Fibroblast of peridontal ligament (primary cell): ENCODE measurements around the gene ARHGAP27.

ENCODE experiments used
- DNase-seq: peaks from one replicate; pipeline ENCODE4 v3.0.0-alpha.2; 2010; ENCODE audit errors: extremely low read depth

ARHGAP27 gene

DNA sequence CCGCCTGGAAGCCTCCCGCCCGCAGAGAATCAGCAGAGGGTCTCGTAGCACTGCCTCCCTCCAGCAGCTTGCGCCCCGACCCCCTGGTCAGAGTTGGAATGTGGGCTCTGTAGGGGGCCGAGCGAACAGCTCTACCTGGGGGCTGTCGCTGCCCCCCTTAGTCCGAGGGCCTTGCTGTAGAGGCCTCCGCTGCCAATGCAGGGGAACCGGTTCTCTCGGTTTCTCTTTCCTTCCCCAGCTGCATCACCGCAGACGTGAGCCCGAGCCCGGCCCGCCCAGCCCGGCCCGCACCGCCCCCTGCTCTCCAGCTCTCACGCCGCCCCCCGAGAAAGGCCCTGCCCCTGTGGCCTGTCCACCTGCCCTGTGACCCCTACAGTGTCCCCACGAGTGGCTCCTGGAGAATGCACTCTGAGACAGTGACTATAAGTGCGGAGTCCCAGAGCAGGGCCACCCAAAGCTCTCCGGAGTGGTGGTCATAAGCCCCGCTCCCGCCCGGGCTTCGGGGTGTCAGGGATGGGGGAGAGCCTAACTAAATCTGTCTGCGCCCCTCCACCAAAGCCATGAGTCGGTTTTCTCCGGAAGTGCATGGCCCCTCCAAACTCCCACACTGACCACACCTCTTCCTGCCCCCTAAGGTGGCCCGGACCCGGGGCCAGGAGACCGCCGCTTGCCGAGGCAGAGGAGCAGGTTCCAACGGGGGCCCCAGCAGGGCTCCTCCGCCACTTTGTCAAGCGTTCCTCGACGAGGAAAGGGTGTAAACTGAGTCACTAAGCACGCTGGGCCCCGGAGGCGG, 1.7 kb downstream of the ARHGAP27 start:
- peak; percentile 7 for DNase-seq

GRCh38 chr17:45430006-45430737, 2.5 kb downstream of the ARHGAP27 start:
- DNase-seq, result no peak

DNA sequence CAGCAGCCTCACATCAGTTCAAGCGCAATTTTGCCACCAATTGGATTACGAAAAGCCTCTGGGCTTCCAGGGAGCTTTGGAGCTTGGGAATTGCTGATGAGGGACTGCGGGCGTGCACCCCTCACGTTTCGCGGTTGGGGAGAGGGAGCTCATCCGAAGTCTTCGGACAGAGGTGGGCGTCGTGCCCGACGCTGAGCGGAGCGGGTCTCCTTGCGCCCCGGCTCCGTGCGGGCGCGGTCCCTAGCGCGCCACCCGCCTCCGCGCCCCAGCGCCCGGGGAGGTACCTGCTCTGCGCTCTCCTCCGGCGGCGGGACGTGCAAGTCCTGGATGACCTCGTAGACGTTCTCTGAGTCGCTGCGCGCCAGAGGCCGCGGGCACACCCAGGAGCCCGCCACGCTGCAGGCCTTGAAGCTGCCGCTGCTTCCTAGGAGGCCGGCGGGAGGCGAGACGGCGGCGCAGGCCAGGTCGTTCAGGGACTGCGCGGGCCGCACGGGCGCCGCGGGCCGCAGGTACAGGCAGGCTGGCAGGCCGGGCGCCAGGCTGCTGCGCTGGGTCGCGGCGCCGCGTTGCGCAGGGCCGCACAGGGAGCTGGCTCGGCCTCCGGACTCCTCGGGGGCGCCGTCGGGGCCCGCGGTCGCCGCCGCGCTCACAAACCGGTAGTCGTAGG, 3.2 kb downstream of the ARHGAP27 start:
- no peak for DNase-seq

GRCh38 chr17:45428931-45429338, 3.7 kb downstream of the ARHGAP27 start:
- DNase-seq, result peak; percentile 8

DNA sequence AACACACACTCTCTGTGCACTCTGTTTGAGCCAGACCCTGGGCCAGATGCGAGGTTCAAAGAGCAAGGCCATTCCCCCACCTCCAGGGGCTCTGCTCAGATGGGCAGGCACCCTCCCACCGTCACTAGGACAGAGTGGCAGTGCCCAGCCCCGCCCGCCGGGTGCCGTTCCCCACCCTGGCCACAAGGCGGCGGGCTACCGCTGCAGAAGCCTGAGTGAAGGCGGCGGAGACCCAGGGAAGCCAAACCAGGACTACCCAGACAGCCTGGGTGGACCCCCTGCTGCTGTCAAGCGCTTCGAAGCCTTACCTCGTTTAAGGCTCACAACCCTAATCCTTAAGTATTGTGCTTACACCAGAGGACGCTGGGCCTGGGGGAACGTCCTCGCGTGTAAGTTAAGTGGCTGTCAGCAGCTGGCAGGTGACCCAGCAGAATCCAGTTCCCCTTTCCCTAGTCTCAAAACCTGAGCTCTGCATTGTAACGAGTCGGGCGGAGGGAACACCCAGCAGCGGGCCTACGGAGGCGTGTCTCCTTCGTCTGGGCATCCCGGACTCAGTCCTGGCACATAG, 4.5 kb downstream of the ARHGAP27 start:
- DNase-seq, result peak; percentile 39

GRCh38 chr17:45427181-45427835, 5.4 kb downstream of the ARHGAP27 start:
- no peak for DNase-seq

DNA sequence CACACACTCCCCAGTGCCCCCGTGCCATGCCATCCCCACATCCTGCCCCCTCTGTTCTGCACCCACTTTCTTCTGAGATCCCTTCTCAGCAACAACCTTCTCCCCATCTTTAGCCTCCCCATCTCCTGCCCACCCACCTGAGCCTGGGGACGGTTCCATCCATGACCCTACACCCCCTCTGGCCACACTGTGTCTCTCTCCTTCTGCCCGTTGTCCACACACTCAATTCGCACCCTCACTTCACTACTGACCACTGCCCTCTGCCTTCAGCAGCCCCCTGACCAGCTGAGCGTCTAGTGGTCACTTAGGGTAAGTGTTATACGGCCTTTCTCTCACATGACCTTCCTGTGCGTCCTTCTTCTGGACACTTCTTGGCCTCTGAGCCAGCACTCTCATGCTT, 6.1 kb downstream of the ARHGAP27 start:
- no peak for DNase-seq

DNA sequence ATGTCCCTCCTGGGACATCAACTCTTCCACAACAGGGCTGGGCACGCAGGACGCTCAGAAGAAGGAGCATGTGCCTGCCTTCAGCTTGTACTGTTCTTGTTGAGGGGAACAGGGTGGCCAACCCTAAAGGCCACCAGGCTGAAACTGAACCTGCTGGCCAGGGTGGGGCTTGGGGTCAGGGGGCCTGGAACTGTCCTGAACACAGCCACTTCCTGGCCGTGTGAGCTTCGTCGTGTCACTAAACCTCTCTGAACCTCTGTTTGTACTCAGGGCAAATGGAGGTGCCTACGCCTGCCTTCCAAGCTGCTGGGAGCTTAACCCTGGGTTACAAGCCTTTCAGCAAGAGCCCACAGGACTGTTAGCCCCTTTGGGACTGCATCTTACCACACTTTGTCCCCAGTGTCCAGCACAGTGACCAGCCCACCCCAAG, 6.7 kb downstream of the ARHGAP27 start:
- no peak for DNase-seq

DNA sequence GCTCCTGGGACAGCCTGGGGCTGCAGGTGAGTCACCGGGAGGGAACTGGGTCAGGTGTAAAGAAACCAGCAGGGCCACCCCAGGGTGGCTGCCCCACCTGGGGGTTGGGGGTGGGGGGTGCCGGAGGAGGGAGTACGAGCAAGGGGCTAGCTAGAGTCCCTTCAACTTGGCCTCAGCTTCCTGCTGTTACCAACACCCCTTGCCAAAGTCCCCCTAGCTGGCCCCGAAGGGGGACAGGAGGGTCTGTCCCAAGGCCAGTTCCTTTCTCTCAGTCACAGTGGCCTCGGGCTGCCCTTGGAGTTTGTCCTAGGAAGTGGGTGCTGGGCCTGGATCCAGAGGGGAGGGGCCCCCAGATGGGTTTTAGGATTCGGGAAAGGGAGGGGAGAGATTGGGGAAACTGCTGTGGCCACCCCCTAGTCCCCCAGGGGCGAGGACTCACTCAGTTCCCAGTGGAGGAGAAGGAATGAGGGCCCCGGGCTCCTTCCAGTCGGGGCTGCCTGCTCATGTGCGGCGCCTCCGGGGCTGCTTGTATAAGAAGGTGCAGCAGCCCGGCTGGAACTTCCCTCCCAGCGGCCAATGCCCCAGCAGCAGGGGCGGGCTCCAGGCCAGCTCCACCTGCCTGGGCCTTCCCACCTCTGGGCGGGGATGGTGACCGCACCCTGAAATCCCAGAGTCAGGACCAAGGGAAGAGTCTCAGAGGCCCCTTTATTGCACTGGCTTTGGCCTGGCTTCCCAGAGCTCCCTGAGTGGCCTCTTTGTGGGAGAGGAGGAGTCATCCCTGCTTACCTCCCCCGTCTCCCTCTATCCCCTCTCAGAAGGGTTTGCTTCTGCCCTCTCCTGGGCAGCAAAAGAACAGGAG, 7.3 kb downstream of the ARHGAP27 start:
- DNase-seq, result peak; percentile 49

DNA sequence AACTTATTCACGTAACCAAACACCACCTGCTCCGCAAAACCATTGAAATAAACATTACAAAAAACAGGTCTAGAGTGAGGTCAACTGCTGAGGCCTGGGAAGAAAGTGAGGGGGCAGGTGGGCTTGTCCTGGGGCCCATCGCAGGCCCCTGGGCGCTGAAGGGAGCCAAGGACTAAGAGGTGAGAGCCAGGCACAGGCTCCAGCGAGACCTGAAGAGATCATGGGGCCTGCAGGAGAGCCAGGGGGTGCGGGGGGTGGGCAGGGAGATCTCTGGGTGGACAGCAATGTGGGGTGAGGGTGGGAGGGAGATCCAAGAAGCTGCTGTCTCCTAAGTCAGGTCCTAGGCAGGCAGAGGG, 7.9 kb downstream of the ARHGAP27 start:
- DNase-seq, result no peak

DNA sequence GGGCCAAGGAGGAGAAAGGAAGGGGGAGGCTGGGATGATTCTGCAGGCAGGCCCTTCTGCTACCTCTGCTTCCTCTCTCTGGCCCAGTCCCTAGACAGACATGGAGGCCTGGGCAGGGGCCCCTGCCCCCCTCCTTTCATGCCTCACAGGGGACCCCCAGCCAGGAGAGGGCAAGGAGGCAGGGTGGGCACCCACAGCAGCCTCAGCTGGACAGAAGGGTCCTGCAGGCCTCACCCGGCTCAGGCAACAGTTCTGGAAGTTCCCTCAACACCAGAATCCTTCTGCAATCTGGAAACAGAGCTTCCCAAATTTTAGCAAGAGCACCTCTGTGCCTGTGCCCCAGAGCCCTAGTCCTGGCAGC, 8.7 kb downstream of the ARHGAP27 start:
- no peak for DNase-seq

- no peak for DNase-seq
These were observed 9.2 kb downstream of the ARHGAP27 start for GRCh38 chr17:45423304-45423974.

- no peak for DNase-seq
These were observed 17.4 kb downstream of the ARHGAP27 start for GRCh38 chr17:45414990-45415881.

DNA sequence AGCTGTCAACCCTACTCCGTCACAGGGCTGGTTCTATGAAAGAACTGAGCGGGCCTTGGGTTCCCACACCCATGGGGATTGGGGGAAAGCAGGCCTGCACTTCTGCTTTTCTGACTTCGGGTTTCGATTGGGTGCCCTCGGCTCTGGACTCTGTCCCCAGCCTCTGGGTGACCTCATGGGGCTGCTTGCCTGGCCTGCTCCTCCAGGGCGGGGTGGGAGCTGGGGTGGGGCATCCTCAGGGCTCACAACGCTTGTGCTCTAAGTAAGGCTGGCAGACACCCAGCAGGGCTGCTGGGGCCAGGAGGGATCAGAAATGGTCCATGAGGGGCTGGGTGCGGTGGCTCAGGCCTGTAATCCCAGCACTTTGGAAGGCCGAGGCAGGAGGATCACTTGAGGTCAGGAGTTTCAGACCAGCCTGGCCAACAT, 19.2 kb downstream of the ARHGAP27 start:
- no peak for DNase-seq

DNA sequence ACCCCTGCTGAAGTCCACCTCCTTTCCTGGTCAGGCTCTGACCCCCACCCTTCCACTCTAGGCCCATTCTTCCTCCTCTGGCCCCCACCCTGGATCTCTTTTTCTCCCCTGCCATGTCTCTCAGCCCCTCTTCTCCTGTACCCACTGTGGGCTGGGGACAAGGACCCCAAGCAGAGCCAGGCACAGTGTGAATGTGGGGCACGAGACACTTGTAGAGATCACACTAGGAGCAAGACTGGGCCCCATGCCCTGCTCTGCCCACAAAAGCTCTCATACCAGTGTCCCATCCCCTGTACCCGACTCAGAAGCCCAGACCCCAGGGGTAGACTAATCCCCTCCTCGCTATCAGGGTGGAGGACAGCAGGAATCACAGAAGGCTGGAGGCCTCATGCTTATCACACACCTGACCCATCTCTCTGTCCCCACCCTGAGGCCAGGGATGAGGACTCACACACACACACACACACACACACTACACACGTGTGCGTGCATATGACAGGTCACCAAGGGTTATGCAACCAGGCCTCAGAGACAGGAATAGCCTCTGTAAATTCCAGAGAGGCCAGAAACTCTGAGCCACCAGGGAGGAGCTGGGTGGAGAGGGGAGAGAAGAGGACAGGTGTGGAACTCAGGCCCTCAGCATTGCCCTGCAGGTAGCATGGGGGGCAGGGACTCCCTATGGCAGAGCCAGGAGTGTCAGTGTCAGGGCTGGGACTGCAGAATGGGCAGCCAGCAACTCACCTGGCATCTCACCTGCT, 21.1 kb downstream of the ARHGAP27 start:
- no peak for DNase-seq

DNA sequence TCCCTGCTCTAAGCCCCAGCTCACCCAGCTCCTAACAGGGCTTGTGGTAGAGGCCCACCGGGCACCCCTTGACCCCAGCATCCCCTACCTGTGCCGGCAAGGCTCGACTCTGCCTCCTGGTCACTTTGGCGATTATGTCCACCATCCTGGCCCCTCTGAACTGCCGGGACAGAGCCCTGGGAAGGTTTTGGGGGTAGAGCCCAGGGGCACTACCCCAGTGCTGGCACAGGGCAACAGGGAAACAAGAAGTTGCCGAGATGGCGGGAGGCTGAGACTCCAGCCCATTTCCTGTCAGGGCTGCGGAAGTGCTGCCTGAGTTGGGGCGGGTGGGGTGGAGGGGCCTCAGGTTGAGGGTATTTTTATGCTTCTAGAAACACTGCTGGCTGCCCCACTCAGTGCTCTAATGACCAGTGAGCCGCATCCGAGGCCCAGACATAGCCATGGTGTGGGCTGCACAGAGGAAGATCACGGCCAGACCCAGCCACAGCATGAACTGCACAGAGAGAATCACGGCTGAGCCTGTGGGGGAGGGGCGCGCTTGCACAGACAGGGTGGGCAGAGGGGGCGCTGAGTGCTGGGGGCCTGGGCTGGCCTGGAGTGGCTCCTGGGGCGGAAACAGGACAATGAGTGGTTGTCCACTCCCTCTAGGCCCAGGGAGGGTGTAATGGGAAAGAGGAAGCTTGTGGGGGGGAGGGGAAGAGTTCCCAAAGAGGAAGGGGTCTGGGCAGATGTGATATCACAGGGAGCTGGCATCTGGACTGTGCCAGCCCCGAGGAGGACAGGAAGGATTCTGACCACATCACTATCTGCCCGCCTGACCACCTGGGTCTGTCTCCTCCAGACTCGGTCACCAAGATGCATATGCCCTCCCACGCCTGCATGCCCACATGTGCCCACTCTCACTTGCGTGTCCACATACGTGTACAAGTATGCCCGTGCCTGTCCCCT, 22.3 kb downstream of the ARHGAP27 start:
- no peak for DNase-seq

DNA sequence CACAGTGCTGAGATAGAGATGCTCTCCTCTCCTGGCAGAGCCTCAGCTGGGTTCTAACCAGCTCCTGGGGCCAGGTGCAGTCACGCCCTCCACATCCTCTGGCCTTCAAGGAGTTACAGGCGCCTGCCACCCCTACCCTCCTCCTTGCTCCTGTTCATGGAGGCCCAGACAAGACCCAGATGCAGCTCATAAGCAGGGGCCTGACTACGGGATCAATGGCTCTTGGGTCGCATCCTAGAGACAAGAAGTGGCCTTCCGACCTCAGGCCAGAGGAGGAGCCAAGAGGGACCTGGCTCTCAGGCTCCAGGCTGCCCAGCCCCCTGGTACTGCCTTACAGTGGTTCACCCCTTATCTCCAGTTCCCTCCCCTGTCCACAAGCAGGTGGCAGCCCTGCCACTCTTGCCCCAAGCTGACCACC, 23.0 kb downstream of the ARHGAP27 start:
- no peak for DNase-seq
